Activated naive CD4-positive, alpha-beta T cell treated with anti-CD3 and anti-CD28 coated beads, Interleukin-2, amount 50 U/mL, for 72 hours (primary cell): ENCODE results near the gene ZNF77. TPM values are rescaled to one million over a fixed set of nuclear protein-coding genes. Genes with fewer than 3 reads are reported as not detected.
"Not testable (repeated sequence)": the region's sequence is repeated elsewhere in the genome, so short reads cannot be mapped to it uniquely, and the experiment has no call there.

Experiments used
- ATAC-seq, 2 donors: fragments of 150-1000 bp; cut with Tn5 transposase; 2 replicates each; pipeline ENCODE4 v1.10.0; 2021; ENCODE audit warnings: mild to moderate bottlenecking in 2 of 2, moderate library complexity in 2 of 2
- DNase-seq, 2 donors: peaks; one replicate each; pipeline ENCODE4 v3.0.0; 2021 to 2022; ENCODE audit warnings: low spot score in 2 of 2
- H3K27ac Mint-ChIP-seq, 2 donors: one replicate each; pipeline ENCODE4 v1.8.0; 2022; ENCODE audit warnings: mild to moderate bottlenecking in 2 of 2, mixed read lengths in 2 of 2
- H3K36me3 Mint-ChIP-seq, 2 donors: one replicate each; pipeline ENCODE4 v1.8.0; 2022; ENCODE audit warnings: mixed read lengths in 2 of 2
- H3K9me3 Mint-ChIP-seq, 2 donors: one replicate each; pipeline ENCODE4 v1.8.0; 2022; ENCODE audit warnings: mixed read lengths in 2 of 2
- total RNA-seq, 2 donors: library from RNA; stranded (reverse); gene quantifications; one replicate each; pipeline ENCODE4 v1.2.3, GENCODE V29; 2022

The ZNF77 gene
- total RNA-seq, 2 donors from 2014 or later = 3.7 to 11.2 TPM

DNA sequence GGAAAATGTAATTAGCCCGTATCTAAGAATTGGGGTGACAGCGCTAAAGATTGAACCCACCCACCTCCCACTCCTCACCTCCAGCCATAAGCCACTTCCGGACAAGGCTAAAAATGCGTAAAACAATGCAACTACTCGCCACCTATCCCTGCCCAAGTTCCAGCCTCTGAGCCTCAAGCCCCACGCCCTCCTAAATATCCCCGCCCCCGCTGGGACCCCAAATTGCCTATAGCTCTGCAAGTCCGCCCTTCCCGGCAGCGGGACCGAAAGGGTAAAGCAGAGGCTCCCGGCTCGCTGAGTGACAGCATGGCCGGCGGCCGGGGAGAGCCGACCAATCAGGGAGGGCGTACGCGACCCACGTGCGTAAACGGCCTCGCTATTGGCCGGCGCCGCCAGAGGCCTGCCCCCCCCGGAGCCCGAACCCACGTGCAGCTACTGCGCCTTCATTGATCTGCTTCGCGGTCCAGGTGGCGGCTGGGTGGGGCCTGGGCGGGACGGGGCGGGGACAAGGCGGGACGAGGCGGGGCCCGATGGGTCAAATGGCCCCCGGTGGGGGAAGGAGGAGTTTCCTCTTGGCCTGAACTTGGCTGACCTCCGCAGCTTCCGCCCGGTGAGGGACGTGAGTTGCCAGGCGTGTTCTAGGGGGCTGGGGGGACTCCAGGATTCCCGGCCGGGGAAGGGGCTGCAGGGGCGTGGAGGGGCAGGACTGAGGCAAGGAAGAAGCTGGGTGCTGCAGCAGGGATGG lies 32.4 kb upstream of the ZNF77 start, which contains the start of gene TLE6:
TLE6 (plus strand) TSS at position 564 of the 745 bp plus-strand sequence. CDS start 670 bp downstream, outside the sequence.
- ATAC-seq (peak; percentile 99), DNase-seq (peak; percentile 94 to 97)
- peak within 1 kb of the TSS; percentile 85 to 86 for H3K27ac Mint-ChIP-seq
- no peaks in the 10 kb centered on the region for H3K36me3 Mint-ChIP-seq
- H3K9me3 Mint-ChIP-seq = no peaks in the 10 kb centered on the region

GRCh38 chr19:2976609-2977000 lies 31.8 kb upstream of the ZNF77 start:
- H3K36me3 Mint-ChIP-seq = no peaks in the 10 kb centered on the region
- H3K27ac Mint-ChIP-seq = peak overlapping the region; percentile 85 to 86
- no peak for ATAC-seq
- no peaks in the 10 kb centered on the region for H3K9me3 Mint-ChIP-seq
- no peak for DNase-seq

DNA sequence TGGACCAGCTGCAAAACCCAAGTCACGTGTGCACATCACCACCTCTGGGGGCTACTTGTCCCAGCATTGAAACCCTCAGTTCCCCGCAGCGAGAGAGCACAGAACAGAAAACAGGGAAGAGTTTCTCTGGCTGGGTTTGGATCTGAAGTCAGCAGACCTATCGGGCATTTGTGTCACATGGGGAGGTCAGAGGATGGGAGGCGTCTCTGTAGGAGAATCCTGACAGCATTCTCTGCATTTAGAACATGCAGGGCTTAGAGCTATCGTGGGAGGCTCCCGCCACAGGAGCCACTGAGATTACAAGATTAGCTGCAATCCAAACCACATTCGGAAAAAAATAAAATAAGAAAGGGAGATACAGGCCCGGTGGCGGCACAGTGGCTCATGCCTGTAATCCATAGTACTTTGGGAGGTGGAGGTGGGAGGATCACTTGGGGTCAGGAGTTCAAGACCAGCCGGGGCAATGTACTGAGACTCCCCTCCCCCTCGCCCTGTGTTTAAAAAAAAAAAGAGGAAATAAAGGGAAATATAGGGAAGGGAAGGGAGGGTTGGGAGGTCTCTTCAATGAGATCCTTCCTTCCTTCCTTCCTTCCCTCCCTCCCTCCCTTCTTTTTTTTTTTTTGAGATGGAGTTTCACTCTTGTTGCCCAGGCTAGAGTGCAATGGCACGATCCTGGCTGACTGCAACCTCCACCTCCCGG lies 29.7 kb upstream of the ZNF77 start:
- ATAC-seq (no peak), DNase-seq (no peak)
- Mint-ChIP-seq H3K9me3 (no peaks in the 10 kb centered on the region), H3K27ac (no peak overlapping the region), H3K36me3 (no peaks in the 10 kb centered on the region)

DNA sequence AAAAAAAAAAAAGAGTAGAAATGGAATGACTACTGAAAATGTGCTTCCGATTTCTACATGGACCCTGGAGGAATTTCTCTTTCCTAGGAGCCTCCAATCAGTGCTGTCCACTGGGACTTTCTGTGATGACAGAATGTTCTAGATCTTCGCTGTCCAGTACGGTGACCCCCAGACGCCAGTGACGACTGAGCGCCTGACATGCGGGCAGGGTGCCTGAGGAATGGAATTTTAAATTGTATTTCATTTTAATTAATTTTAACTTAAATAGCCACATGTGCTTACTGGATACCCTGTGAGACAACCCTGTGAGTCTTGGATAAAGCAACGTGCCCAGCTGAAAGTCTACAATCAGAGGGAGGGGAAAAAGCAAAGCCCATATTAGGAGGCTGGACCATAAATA lies 28.5 kb upstream of the ZNF77 start:
- DNase-seq (no peak), ATAC-seq (no peak)
- Mint-ChIP-seq H3K9me3 (no peaks in the 10 kb centered on the region), H3K27ac (no peak overlapping the region), H3K36me3 (no peaks in the 10 kb centered on the region)

GRCh38 chr19:2970201-2970835 lies 25.5 kb upstream of the ZNF77 start:
- DNase-seq = no peak
- H3K36me3 Mint-ChIP-seq = no peaks in the 10 kb centered on the region
- H3K9me3 Mint-ChIP-seq = no peaks in the 10 kb centered on the region
- no peak for ATAC-seq
- H3K27ac Mint-ChIP-seq = no peak overlapping the region

GRCh38 chr19:2969104-2969504 lies 24.3 kb upstream of the ZNF77 start:
- no peaks in the 10 kb centered on the region for H3K9me3 Mint-ChIP-seq
- ATAC-seq (no peak), DNase-seq (no peak)
- H3K36me3 Mint-ChIP-seq = no peaks in the 10 kb centered on the region
- H3K27ac Mint-ChIP-seq = no peak overlapping the region

DNA sequence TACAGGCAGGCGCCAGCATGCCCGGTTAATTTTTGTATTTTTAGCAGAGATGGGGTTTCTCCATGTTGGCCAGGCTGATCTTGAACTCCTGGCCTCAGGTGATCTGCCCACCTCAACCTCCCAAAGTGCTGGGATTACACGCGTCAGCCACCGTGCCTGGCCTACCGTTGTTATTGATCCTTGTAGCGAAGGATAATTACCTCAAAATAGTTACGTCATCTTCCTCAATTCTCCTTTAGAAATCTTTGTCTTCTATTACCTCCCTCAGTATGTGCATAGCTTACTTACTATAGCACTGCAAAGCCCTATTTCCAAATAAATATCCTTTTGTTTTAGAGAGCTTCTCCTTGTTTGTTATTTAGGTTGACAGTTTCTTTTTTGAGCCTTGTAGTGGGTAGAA lies 23.2 kb upstream of the ZNF77 start:
- ATAC-seq (no peak), DNase-seq (no peak)
- no peak overlapping the region for H3K27ac Mint-ChIP-seq
- no peaks in the 10 kb centered on the region for H3K36me3 Mint-ChIP-seq
- no peaks in the 10 kb centered on the region for H3K9me3 Mint-ChIP-seq

GRCh38 chr19:2964874-2965273 lies 20.1 kb upstream of the ZNF77 start:
- no peak for ATAC-seq
- H3K9me3 Mint-ChIP-seq = no peaks in the 10 kb centered on the region
- no peaks in the 10 kb centered on the region for H3K36me3 Mint-ChIP-seq
- H3K27ac Mint-ChIP-seq = no peak overlapping the region
- DNase-seq = no peak

DNA sequence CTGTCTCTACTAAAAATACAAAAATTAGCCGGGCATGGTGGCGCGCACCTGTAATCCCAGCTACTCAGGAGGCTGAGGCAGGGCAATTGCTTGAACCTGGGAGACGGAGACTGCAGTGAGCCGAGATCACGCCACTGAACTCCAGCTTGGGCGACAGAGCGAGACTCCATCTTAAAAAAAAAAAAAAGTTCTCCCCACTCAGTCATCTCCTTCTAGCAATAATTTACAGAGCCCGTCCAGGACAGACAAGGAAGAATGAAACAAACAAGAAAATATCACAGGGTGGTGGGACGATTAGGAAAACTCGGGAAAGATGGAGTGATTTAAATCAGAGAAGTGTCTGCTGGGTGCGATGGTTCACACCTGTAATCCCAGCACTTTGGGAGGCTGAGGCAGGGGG lies 18.9 kb upstream of the ZNF77 start:
- peak overlapping the region in 1 of 2 donors; percentile 56 for H3K27ac Mint-ChIP-seq
- H3K9me3 Mint-ChIP-seq, H3K36me3 Mint-ChIP-seq, DNase-seq, ATAC-seq: not testable (repeated sequence)

DNA sequence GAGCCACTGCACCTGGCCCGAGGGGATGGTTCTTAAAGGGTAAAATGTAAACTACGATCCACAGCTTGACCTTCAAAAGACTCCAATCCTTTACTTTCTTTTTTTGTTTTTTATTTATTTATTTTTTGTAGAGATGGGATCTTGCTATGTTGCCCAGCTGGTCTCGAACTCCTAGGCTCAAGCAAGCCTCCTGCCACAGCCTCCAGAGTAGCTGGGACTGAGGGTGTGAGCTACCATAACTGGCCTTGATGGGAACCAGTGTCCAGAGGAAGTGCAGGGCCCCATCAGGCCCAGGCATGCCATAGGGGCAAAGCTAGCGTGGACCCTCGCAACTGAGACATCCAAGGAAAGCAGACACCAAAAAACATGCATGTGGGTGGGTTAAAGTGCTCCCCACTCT lies 18.4 kb upstream of the ZNF77 start:
- Mint-ChIP-seq H3K36me3 (no peaks in the 10 kb centered on the region), H3K9me3 (no peaks in the 10 kb centered on the region), H3K27ac (peak overlapping the region in 1 of 2 donors; percentile 56)
- no peak for ATAC-seq
- DNase-seq = no peak

GRCh38 chr19:2962018-2962670 lies 17.4 kb upstream of the ZNF77 start:
- no peaks in the 10 kb centered on the region for H3K9me3 Mint-ChIP-seq
- H3K36me3 Mint-ChIP-seq = no peaks in the 10 kb centered on the region
- H3K27ac Mint-ChIP-seq = no peak overlapping the region
- ATAC-seq (peak; percentile 80 to 95), DNase-seq (peak in 1 of 2 donors; percentile 71)

- Mint-ChIP-seq H3K27ac (no peak overlapping the region), H3K36me3 (no peaks in the 10 kb centered on the region), H3K9me3 (no peaks in the 10 kb centered on the region)
- no peak for ATAC-seq
- DNase-seq = no peak
These were observed 15.3 kb upstream of the ZNF77 start for GRCh38 chr19:2960120-2960519.

- no peak overlapping the region for H3K27ac Mint-ChIP-seq
- H3K9me3 Mint-ChIP-seq = no peaks in the 10 kb centered on the region
- no peak for ATAC-seq
- DNase-seq = no peak
- no peaks in the 10 kb centered on the region for H3K36me3 Mint-ChIP-seq
These were observed 12.4 kb upstream of the ZNF77 start for GRCh38 chr19:2957160-2957559.

DNA sequence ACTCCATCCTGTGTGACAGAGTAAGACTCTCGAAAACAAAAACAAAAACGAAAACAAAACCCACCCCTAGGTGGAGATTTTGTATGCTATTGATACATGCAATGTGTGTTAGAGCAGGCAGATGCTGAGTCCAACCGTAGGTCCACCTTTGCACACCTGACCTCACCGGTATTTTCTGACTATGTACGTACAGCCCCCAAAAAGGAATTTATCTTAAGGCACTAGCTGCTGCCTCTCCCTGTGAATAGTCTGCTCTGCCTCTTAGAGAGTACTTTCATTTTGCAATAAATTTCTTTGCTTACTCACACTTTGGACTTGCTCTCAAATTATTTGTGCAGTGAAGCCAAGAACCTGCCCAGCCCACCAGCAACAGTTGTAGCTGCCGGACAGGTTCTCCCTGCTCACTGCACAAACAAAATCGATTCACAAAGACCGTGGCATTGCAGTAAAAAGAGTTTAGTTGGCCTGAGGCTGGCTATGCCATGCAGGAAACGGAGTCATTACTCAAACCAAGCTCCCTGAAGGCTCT lies 8.2 kb upstream of the ZNF77 start:
- no peak for ATAC-seq
- Mint-ChIP-seq H3K27ac (peak overlapping the region in 1 of 2 donors; percentile 72), H3K36me3 (peaks cover 6 to 12% of the 10 kb centered on the region in 2 donors), H3K9me3 (no peaks in the 10 kb centered on the region)
- no peak for DNase-seq

DNA sequence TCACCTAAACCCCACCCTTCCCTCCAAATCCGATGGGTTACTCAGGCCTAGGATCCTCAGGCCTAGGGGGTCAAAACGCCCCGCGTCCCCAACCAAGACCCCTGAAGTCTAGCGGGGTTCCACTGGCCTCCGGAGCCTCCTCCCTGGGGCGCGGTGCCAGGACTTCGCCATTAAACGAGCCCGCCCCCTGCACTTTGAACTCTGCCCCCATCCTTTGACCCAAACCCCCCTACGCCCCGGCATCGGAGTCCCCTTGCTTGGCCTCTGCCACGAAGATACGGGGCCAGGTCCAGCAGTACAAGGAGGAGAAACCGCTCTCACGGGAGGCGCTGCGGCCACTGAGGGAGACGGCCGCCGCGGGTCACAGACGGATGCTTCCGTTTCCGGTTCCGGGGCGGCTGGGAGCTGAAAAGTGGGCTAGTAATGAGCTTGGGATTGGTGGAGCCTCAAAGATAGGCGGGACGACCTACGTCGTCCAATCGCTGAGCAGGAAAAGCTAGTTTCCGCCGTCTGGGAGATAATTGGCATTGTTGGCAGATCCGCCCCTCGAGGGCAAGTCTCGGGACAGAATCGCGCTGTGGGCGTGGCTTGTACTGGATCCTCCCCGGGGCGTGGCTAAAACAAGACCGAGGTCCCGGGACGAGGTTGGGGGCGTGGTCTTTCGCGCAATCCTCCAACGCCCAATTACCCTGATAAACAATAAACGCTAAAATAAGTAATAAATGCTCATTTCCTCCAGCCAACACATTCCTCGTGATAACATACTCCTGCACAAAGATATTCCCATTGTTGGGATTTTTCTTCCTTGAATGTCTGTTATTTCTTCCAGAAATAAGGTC lies 5.7 kb upstream of the ZNF77 start:
- peaks cover 6 to 12% of the 10 kb centered on the region in 2 donors for H3K36me3 Mint-ChIP-seq
- no peaks in the 10 kb centered on the region for H3K9me3 Mint-ChIP-seq
- H3K27ac Mint-ChIP-seq = peak overlapping the region; percentile 98
- DNase-seq = peak; percentile 99 to 100
- peak; percentile 98 for ATAC-seq

DNA sequence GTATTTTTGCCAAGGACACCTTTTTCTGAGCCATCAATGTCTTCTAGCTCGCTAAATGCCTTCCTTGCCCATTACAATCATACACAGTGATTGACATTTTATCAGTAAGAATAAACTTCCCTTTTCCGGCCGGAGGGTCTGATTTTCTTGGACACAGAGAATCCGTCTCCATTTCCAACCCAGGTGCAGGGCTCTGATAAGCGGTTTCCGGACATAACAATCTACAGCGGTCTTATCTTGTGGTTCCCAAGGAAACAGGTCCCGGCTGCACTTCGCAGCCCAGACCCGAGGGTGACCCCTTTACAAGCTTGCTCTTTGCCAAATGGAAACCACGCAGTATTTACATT lies 5.1 kb upstream of the ZNF77 start:
- ATAC-seq (peak in 1 of 2 donors; percentile 1), DNase-seq (no peak)
- H3K27ac Mint-ChIP-seq = peak overlapping the region; percentile 98
- peaks cover 6 to 12% of the 10 kb centered on the region in 2 donors for H3K36me3 Mint-ChIP-seq
- no peaks in the 10 kb centered on the region for H3K9me3 Mint-ChIP-seq
